NCI-H446 treated with DMSO at 0.1 percent for 48 hours (cell line): ENCODE measurements around the gene PROSER1.
"Not testable (repeated sequence)": the region's sequence is repeated elsewhere in the genome, so short reads cannot be mapped to it uniquely, and the experiment has no call there.

ENCODE experiments used
- DNase-seq: peaks from one replicate; lab custom pipeline; 2025; lab: John Stamatoyannopoulos, UW

The PROSER1 gene

GRCh38 chr13:39037880-39038568, at the start of gene PROSER1, which contains the start of gene NHLRC3:
PROSER1 (minus strand) TSS chr13:39038089; CDS start chr13:39037242, 847 bp downstream.
NHLRC3 (plus strand) TSS chr13:39038456; CDS start chr13:39038640, 184 bp downstream.
- peak; percentile 91 for DNase-seq

- not testable (repeated sequence) for DNase-seq
These were observed 48.5 kb upstream of the PROSER1 start for GRCh38 chr13:39086251-39086945.

GRCh38 chr13:39073983-39074382, 36.1 kb upstream of the PROSER1 start:
- DNase-seq: no peak

- DNase-seq: no peak
These were observed 35.0 kb upstream of the PROSER1 start for GRCh38 chr13:39072842-39073241.

GRCh38 chr13:39062004-39062403, 24.1 kb upstream of the PROSER1 start:
- DNase-seq: no peak

GRCh38 chr13:39058040-39058439, 20.2 kb upstream of the PROSER1 start:
- no peak for DNase-seq

GRCh38 chr13:39056018-39056417, 18.1 kb upstream of the PROSER1 start:
- no peak for DNase-seq

GRCh38 chr13:39054112-39054511, 16.2 kb upstream of the PROSER1 start:
- DNase-seq: no peak

- no peak for DNase-seq
These were observed 15.1 kb upstream of the PROSER1 start for GRCh38 chr13:39052944-39053343.

GRCh38 chr13:39051157-39051556, 13.3 kb upstream of the PROSER1 start:
- DNase-seq: peak; percentile 48

GRCh38 chr13:39049274-39049673, 11.4 kb upstream of the PROSER1 start:
- no peak for DNase-seq

GRCh38 chr13:39048806-39049205, 10.9 kb upstream of the PROSER1 start:
- no peak for DNase-seq

- no peak for DNase-seq
These were observed 9.7 kb upstream of the PROSER1 start for GRCh38 chr13:39047560-39047959.

GRCh38 chr13:39044536-39044935, 6.6 kb upstream of the PROSER1 start:
- no peak for DNase-seq

- DNase-seq: no peak
These were observed 2.3 kb upstream of the PROSER1 start for GRCh38 chr13:39040206-39040605.

GRCh38 chr13:39039041-39039440, 1.2 kb upstream of the PROSER1 start:
- DNase-seq: no peak

- no peak for DNase-seq
These were observed 711 bp upstream of the PROSER1 start for GRCh38 chr13:39038569-39039030.

- no peak for DNase-seq
These were observed 444 bp downstream of the PROSER1 start for GRCh38 chr13:39037410-39037879.

- no peak for DNase-seq
These were observed 1.7 kb downstream of the PROSER1 start for GRCh38 chr13:39036212-39036611.

GRCh38 chr13:39035799-39036198, 2.1 kb downstream of the PROSER1 start:
- no peak for DNase-seq

GRCh38 chr13:39035204-39035603, 2.7 kb downstream of the PROSER1 start:
- DNase-seq: no peak

- no peak for DNase-seq
These were observed 3.8 kb downstream of the PROSER1 start for GRCh38 chr13:39034085-39034484.

GRCh38 chr13:39032150-39032549, 5.7 kb downstream of the PROSER1 start:
- no peak for DNase-seq
